Fibroblast of skin of right biceps (primary cell): ENCODE measurements around the gene CCDC47.
"Not testable (repeated sequence)": the region's sequence is repeated elsewhere in the genome, so short reads cannot be mapped to it uniquely, and the experiment has no call there.

ENCODE experiments used
- DNase-seq: peaks from one replicate; pipeline ENCODE4 v3.0.0-alpha.2; 2013

The CCDC47 gene

DNA sequence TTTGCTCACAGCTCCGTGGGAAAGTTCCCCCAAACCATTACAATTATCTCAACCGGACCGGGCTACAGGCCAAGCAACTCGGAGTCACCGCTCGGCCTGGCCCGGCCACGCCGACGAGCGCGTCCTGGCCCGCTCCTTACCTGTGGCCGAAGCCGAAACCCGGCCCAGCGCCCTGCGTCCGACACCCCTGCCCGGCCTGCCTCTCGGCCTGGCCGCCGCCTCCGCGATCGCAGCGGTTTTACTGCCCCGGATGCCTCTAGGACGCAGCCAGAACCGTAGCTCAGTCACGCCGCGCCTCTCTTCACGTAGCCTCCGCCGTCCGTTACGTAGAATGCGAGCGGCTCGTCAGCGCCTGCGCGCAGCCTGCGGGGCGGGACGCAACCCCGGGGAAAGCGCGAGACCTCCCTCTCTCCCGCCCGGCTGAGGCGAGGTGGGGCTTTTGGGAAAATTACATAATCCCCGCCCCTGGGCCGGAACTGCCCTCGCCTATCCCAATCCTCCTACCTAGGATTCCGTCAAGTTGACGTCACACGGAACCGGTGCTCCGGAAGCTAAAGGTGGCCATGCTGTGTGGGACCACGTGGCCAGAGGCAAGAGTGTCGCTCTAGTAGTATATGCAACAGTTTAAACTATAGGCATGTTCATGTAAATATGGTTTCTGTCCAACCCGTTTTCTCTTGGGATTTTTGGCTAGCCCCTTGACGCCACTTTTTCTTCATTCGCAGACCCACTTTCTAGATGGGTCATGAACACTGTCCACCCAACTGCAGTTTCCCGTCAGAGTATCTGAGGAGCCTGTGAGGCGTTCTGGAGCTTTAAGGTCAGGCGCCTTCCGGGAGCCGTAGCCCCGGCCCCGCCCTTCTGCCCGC is at the start of gene CCDC47:
TSS of gene CCDC47 (minus strand) at position 326 of the 869 bp plus-strand sequence. CDS start 7,422 bp downstream, outside the sequence.
- DNase-seq: peak; percentile 100

DNA sequence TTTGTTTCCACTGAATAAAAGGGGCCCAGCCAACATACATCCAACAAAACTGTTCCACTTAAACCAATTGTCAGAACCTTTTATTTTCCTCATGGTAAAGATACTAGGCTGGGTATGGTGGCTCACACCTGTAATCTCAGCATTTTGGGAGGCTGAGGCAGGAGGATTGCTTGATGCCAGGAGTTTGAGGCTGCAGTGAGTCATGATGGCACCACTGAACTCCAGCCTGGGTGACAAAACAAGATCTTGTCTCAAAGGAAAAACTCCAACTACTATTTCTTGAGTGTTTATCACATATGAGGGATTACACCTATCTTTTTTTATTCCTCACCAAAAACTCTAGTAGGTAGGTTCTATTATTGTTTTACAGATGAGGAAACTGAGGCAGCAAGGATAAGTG is 49.1 kb upstream of the CCDC47 start:
- DNase-seq: no peak

- DNase-seq: no peak
Observed at GRCh38 chr17:63821804-63822203, 48.4 kb upstream of the CCDC47 start.

DNA sequence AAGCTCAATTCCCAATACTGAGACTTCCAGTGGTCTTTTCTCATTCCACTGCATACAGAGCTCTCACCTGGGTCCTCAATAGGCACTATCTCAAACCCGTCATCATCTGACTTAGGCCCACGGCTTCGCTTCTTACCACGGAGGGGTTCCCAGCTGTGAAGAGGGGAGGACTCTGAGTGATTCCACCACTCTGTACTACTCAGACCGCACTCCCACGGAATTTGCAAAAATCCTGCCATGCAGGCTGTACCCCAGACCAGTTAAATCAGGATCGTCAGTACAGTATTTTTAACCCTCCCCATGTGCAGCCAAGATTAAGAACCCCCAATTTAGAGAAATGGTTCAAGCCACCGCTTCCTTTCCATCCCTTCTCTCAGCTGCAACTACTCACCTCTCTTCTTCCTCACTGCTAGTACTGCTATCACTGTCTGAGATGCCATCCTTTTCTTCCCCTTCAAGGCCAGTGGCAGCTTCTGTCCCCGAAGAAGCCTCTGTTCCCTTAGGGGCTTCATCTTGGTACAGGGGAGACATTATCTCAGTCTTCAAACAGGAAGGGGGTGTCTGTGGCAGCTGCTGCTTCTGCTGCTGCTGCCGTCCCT is 47.7 kb upstream of the CCDC47 start:
- DNase-seq: no peak

GRCh38 chr17:63819585-63820537 is 46.5 kb upstream of the CCDC47 start:
- no peak for DNase-seq

- no peak for DNase-seq
Observed at GRCh38 chr17:63819131-63819530, 45.7 kb upstream of the CCDC47 start.

GRCh38 chr17:63817736-63818385 is 44.5 kb upstream of the CCDC47 start:
- no peak for DNase-seq

GRCh38 chr17:63816669-63817068 is 43.3 kb upstream of the CCDC47 start:
- no peak for DNase-seq

GRCh38 chr17:63816123-63816522 is 42.7 kb upstream of the CCDC47 start:
- DNase-seq: no peak

GRCh38 chr17:63809970-63810369 is 36.6 kb upstream of the CCDC47 start:
- DNase-seq: no peak

DNA sequence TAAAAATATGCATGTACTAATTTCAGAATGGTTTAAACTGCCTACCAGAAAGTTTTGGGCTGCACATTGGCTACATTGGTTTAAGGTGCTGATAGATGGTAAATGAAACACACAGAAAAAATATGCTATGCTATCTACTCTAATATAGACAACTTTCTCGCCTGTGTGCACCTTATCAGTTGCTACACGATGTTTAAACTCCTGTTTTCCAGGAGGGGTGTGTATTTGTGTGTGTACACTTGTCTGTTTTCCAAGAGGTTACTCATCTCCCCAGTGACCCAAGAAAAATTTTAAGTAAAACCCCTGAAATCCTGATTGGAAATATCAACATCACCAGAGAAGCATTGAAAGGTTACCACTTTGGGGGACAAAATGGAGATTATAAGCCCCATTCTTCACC is 32.2 kb upstream of the CCDC47 start:
- no peak for DNase-seq

GRCh38 chr17:63804328-63804727 is 30.9 kb upstream of the CCDC47 start:
- no peak for DNase-seq

DNA sequence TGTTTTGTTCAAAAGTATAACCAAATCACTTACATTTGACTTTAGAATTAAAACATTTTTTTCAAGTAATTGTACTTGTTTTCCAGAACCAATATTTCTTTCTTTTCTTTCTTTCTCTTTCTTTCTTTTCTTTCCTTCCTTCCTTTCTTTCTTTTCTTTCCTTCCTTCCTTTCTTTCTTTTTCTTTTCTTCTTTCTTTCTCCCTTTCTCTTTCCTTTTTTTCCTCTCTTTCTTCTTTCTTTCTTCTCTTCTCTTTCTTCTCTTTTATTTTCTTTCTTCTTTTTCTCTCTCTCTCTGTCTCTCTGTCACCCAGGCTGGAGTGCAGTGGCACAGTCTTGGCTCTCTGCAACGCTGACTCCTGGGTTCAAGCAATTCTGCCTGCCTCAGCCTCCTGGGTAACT is 27.4 kb upstream of the CCDC47 start:
- no peak for DNase-seq

DNA sequence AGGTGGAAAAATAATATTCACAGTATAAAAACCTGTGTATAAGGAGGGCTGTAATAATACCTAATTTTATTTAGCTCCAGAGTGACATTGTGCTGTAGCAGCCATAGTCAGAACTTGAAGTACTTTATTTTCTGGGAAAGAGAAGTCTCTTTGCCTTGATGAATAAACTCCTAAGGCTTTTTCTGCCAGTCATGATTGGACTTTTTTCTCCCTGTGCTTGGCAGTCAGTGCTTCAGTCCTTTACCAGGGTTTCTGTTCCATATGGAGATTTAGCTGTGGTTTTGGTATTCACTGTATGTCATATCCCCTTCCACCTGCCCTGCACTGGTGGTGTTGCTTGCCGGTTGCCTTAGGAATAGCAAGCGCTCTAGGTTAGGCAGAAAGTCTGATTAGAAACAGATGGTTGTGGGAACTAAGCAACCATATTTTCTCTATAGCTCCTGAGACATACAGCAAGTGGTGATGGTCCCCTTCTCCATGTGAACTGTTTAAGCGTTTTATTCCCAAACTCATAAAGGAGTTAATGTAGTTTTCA is 25.2 kb upstream of the CCDC47 start:
- peak; percentile 26 for DNase-seq

DNA sequence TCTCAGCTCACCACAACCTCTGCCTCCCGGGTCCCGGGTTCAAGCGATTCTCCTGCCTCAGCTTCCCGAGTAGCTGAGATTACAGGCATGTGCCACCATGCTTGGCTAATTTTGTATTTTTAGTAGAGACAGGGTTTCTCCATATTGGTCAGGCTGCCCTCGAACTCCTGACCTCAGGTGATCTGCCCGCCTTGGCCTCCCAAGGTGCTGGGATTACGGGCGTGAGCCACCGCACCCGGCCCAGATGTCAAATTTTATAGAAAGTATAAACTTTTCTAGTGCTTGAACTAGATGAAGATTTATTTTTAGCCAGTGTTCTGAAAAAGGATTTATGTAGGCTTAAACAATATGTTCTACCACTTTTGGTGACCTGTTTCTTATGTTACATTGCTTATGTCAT is 23.0 kb upstream of the CCDC47 start:
- not testable (repeated sequence) for DNase-seq

- DNase-seq: no peak
Observed at GRCh38 chr17:63792055-63792729, 18.8 kb upstream of the CCDC47 start.

DNA sequence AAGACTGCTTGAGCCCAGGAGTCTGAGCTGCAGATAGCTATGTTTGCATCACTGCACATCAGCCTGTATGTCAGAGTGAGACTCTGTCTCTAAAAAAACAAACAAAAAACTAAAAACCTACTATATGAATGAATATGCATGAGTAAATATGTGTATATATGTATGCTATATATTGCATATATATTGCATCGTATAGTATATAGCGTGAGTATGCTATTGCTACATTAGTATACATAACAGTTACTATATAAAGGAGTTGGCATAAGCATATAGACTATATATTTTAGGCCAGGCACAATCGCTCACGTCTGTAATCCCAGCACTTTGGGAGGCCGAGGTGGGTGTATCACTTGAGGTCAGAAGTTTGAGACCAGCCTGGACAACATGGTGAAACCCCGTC is 16.7 kb upstream of the CCDC47 start:
- DNase-seq: no peak

DNA sequence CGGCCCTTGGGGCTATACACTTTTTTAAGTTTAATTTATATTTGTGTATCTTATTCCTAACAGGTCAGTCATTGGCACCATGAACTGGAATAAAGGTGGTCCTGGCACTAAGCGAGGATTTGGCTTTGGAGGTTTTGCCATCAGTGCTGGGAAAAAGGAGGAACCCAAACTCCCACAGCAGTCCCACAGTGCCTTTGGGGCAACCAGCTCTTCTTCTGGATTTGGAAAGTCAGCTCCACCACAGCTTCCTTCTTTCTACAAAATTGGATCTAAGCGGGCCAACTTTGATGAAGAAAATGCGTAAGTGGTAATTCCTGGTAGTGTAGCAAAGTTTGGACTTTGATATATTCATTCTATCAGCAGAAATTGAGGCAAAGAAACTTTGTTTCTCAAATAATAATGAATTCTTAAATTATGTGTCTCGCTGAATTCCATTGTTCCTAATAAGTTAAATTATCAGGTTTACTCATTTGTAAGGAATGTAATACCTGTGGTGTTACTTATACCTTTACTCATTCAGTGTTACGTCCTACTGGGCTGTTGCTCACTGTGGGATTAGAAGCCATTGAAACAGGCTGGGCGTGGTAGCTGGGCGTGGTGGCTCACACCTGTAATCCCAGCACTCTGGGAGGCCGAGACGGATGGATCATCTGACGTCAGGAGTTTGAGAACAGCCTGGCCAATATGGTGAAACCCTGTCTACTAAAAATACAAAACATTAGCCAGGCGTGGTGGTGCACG is 13.7 kb upstream of the CCDC47 start:
- DNase-seq: no peak

- no peak for DNase-seq
Observed at GRCh38 chr17:63786117-63786516, 12.7 kb upstream of the CCDC47 start.

DNA sequence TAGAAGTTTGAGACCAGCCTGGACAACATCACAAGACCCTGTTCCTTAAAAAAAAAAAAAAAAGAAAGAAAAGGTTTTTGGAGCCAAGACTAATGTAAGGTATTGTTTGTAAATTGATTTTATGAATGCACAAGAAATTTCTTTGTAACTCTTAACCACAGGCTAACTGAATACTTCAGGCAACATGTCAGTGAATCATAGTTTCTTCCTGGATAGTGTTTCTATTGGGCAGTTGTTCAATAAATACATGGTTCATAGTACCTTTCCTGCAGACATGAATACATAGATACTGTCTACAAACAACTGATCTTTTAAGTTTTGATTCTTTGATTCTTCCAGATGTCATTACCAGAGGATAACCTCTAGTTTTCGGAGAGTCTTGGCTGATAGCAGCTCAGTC is 12.2 kb upstream of the CCDC47 start:
- peak; percentile 27 for DNase-seq

GRCh38 chr17:63783522-63783921 is 10.1 kb upstream of the CCDC47 start:
- DNase-seq: no peak
